Bronchial smooth muscle cell (primary cell): ENCODE data around the gene DNAH9. TPM values are rescaled to one million over a fixed set of nuclear protein-coding genes. Genes with fewer than 3 reads are reported as not detected.

ENCODE experiments used
- total RNA-seq: library from RNA; depleted of rRNA; stranded (reverse); fragments of >200 nt; gene quantifications from 2 replicates; pipeline ENCODE4 v1.2.1, GENCODE V29; 2014

The DNAH9 gene
- total RNA-seq: not detected in 2 replicates

GRCh38 chr17:11598274-11599221 lies at the start of gene DNAH9:
TSS of gene DNAH9 (plus strand) at chr17:11598470. CDS start at chr17:11598499, 29 bp downstream.

DNA sequence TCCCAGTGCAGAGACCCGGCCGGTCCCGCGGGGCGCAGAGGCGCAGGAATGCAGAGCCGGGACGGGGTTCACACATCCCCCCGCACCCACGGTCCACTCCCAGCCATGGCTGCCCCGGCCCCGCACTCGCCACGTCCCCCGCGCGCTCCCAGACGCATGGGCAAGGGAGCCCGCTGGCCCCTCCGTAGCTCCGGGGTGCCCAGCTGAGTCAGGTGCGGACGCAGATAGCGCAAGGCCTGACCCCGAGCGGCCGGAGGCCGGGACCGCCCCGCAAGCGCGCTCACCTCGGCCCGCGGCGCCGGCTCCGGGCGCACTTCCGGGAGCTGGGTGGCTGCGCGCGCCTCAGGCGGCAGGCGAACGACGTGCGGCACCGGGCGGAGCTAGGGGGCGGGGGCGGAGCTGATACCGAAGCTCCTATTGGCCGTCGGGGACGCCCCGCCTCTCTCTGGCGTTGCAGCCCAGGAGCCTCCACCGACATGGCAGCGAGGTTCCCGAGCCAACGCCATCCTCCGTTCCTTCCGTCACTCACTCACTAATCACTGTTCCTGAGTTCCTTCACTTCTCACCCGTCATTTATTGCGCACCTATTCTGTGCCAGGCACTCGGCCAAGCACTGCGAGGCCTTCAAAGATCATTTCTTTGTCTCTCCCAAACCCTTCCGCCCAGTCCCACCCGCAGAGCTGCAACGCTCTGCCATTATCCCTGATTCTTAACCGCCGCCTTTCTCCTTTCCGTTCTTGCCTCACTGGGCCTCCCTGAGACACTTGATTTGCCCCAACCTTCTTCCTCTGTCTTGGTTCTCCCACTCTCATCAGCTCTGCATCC lies 399.1 kb downstream of the DNAH9 start, which contains the start of gene ZNF18:
Gene ZNF18 (minus strand): TSS at position 329 of the 825 bp plus-strand sequence. CDS start 4,646 bp downstream, outside the sequence.

